MCF 10A (cell line): ENCODE results near the gene FAM50A. TPM values are rescaled to one million over a fixed set of nuclear protein-coding genes. Genes with fewer than 3 reads are reported as not detected.

Experiments
- BruUV-seq: library from RNA; stranded (reverse); fragments of 400-500 nt; replicated peaks from 2 replicates; lab custom pipeline; 2021; lab: Mats Ljungman, UMichigan
- CTCF ChIA-PET: fragments of 300-600 bp; sonication (Branson Sonifier 250); formaldehyde crosslinking; extraction: SDS; loops from one replicate; lab custom pipeline; 2021; ENCODE audit warnings: antibody characterized with exemption, inconsistent platforms; lab: Yijun Ruan, JAX
- POLR2A ChIA-PET: fragments of 300-600, 350-650 bp; sonication (Branson Sonifier 250); formaldehyde crosslinking; extraction: SDS; loops from one replicate; lab custom pipeline; 2020; ENCODE audit warnings: antibody characterized with exemption, inconsistent platforms; lab: Yijun Ruan, JAX
- DNase-seq: peaks from one replicate; pipeline ENCODE4 v3.0.0-alpha.2; 2018; ENCODE audit not compliant: unreplicated experiment
- H3K27ac Mint-ChIP-seq: one replicate; pipeline ENCODE4 v1.8.0; 2022; ENCODE audit warnings: mild to moderate bottlenecking, low read depth, mixed read lengths; ENCODE audit not compliant: unreplicated experiment
- H3K27me3 Mint-ChIP-seq: one replicate; pipeline ENCODE4 v1.8.0; 2022; ENCODE audit warnings: mixed read lengths; ENCODE audit not compliant: insufficient read depth, unreplicated experiment
- H3K36me3 Mint-ChIP-seq: one replicate; pipeline ENCODE4 v1.8.0; 2022; ENCODE audit warnings: mild to moderate bottlenecking, moderate library complexity, mixed read lengths; ENCODE audit not compliant: insufficient read depth, unreplicated experiment
- H3K4me1 Mint-ChIP-seq: one replicate; pipeline ENCODE4 v1.8.0; 2022; ENCODE audit warnings: mixed read lengths; ENCODE audit not compliant: insufficient read depth, unreplicated experiment
- H3K4me3 Mint-ChIP-seq: one replicate; pipeline ENCODE4 v1.8.0; 2022; ENCODE audit warnings: mild to moderate bottlenecking, moderate library complexity, mixed read lengths; ENCODE audit not compliant: unreplicated experiment
- H3K9me3 Mint-ChIP-seq: one replicate; pipeline ENCODE4 v1.8.0; 2022; ENCODE audit warnings: mixed read lengths; ENCODE audit not compliant: unreplicated experiment
- intact Hi-C: fragments of 100-400 bp; cut with micrococcal nuclease; formaldehyde crosslinking; loops from 2 replicates; pipeline ENCODE4 v1.14.1; 2022
- total RNA-seq: library from RNA; stranded (reverse); gene quantifications from 2 replicates; pipeline ENCODE4 v1.2.3, GENCODE V29; 2022
- TF ChIP-seq, protein P1 (sequence below): fragments of 200-600 bp; IDR thresholded peaks from one replicate; pipeline ENCODE4 v1.8.0; 2022; ENCODE audit warnings: antibody characterized with exemption, mild to moderate bottlenecking; ENCODE audit not compliant: unreplicated experiment

The FAM50A gene
- total RNA-seq, 1 experiment from 2014 or later, result 62.1 TPM

- H3K27me3 Mint-ChIP-seq, result no peaks in the 10 kb centered on the region
- TF ChIP-seq, protein P1, sequence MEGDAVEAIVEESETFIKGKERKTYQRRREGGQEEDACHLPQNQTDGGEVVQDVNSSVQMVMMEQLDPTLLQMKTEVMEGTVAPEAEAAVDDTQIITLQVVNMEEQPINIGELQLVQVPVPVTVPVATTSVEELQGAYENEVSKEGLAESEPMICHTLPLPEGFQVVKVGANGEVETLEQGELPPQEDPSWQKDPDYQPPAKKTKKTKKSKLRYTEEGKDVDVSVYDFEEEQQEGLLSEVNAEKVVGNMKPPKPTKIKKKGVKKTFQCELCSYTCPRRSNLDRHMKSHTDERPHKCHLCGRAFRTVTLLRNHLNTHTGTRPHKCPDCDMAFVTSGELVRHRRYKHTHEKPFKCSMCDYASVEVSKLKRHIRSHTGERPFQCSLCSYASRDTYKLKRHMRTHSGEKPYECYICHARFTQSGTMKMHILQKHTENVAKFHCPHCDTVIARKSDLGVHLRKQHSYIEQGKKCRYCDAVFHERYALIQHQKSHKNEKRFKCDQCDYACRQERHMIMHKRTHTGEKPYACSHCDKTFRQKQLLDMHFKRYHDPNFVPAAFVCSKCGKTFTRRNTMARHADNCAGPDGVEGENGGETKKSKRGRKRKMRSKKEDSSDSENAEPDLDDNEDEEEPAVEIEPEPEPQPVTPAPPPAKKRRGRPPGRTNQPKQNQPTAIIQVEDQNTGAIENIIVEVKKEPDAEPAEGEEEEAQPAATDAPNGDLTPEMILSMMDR, result no peak
- peaks cover 40% of the 10 kb centered on the region for H3K36me3 Mint-ChIP-seq
- ChIA-PET POLR2A (no interaction called here), CTCF (interaction anchor here (0.6 kb wide), 1 partner anchor 1807 kb away, joined by 4 read pairs; no protein-coding TSS in a partner anchor)
- no peak overlapping the region for H3K27ac Mint-ChIP-seq
- no TSS peak for BruUV-seq
- intact Hi-C loops, result loop anchor here (5.0 kb wide), 1 partner anchor 33 kb away; the partner anchor contains the start of gene DNASE1L1
- H3K4me1 Mint-ChIP-seq, result no peaks in the 10 kb centered on the region
- no peak overlapping the region for H3K4me3 Mint-ChIP-seq
- DNase-seq, result no peak
- H3K9me3 Mint-ChIP-seq, result no peaks in the 10 kb centered on the region
Measured at GRCh38 chrX:154439841-154440240, 4.1 kb upstream of the FAM50A start.

- Mint-ChIP-seq H3K27ac (no peak overlapping the region), H3K4me3 (no peak overlapping the region), H3K36me3 (peaks cover 30% of the 10 kb centered on the region), H3K4me1 (no peaks in the 10 kb centered on the region), H3K9me3 (no peaks in the 10 kb centered on the region), H3K27me3 (peaks cover under 1% of the 10 kb centered on the region)
- intact Hi-C loops, result loop anchor here (5.0 kb wide), 1 partner anchor 33 kb away; the partner anchor contains the start of gene DNASE1L1
- BruUV-seq, result no TSS peak
- TF ChIP-seq, protein P1, result no peak
- no peak for DNase-seq
- CTCF ChIA-PET, result interaction anchor here (0.6 to 1.2 kb wide), 3 partner anchors 65 to 1808 kb away, joined by 3 to 4 read pairs (median 4); no protein-coding TSS in a partner anchor
- POLR2A ChIA-PET, result interaction anchor here (0.9 to 1.1 kb wide), 2 partner anchors 12 to 42 kb away, joined by 3 to 4 read pairs; no protein-coding TSS in a partner anchor
Measured at GRCh38 chrX:154440623-154441357, 3.2 kb upstream of the FAM50A start.

DNA sequence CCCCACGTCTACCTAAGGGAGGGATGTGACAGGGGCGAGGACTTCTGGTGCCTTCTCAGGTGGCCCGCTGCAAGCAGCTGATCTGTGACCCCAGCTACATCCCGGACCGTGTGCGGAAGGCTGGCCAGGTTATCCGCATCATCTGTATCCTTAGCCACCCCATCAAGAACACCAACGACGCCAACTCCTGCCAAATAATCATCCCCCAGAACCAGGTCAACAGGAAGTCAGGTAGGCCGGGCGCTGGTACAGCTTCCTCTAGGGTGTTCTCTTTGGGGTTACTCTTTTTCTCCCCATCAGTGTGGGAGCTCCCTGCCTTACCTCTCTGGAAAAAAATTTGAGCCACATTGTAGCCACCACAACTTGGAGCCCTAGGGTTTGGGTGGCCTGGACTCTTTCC is 2.4 kb upstream of the FAM50A start:
- H3K4me3 Mint-ChIP-seq, result no peak overlapping the region
- DNase-seq, result no peak
- no peak overlapping the region for H3K27ac Mint-ChIP-seq
- peaks cover 8% of the 10 kb centered on the region for H3K27me3 Mint-ChIP-seq
- TF ChIP-seq, protein P1, result no peak
- H3K9me3 Mint-ChIP-seq, result no peaks in the 10 kb centered on the region
- no TSS peak for BruUV-seq
- ChIA-PET CTCF (interaction anchor here (0.8 to 1.2 kb wide), 4 partner anchors 12 to 85 kb away, joined by 3 to 4 read pairs (median 3); no protein-coding TSS in a partner anchor), POLR2A (interaction anchor here (0.6 to 1.1 kb wide), 3 partner anchors 13 to 18 kb away, joined by 3 to 4 read pairs (median 4); no protein-coding TSS in a partner anchor)
- peaks cover 29% of the 10 kb centered on the region for H3K36me3 Mint-ChIP-seq
- intact Hi-C loops, result loop anchor here (5.0 kb wide), 1 partner anchor 34 kb away; the partner anchor contains the start of gene DNASE1L1
- no peaks in the 10 kb centered on the region for H3K4me1 Mint-ChIP-seq
